ENCODE results near the gene UQCR11.

UQCR11 gene

DNA sequence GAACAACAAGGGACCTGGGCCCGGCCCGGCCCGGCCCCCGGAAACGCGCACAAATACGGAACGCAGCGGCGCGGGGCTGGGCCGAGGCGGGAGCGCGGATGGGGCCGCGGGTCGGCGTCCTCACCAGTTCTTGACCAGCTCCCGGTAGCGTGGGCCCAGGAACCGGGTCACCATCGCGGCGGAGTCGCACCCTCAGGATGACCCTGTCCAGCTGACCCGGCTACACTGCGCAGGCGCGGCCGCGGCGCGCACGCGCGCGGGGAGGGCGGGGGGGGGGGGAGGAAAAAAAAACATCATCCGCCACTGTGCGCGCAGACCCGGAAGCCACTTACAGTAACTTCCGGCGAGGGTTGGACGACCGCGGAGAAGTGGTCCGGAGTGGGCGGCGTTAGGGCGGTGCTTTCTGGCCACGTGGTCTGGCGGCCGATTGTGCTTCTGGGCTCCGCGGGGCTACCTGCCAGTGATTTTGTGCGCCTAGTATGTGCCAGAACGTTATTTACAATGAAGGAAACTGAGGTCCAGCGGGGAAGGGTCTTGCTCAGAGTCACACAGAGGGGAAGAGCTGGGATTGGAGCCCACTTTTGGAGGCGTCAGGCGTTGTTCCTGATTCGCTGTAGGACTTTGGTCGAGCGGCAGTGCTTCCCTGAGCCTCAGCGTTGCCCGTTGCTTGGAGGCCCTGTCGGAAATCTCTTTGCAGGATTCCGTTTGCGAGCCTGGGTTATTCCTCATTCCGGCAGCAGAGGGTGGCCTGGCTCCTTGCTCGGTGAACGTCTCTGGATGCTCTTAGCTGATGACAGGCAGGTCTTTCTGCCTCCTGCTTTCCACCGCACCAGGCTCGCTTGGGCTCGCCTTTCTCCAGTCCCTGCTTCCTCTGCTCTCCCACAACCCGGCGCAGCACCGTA lies at the start of gene UQCR11:
Gene UQCR11 (minus strand): TSS at position 227 of the 902 bp plus-strand sequence. CDS start 53 bp downstream, at position 174.
- Mint-ChIP-seq H3K27me3 (peaks cover 12% of the 10 kb centered on the region), H3K27ac (peak within 1 kb of the TSS; percentile 98), H3K9me3 (no peaks in the 10 kb centered on the region), H3K4me3 (peak within 1 kb of the TSS; percentile 97), H3K36me3 (ENCODE audit: low read depth) (peaks cover 41% of the 10 kb centered on the region), H3K4me1 (ENCODE audit: low read depth) (peaks cover 77% of the 10 kb centered on the region)
- intact Hi-C loops (cut with micrococcal nuclease): loop anchor here (1.0 to 5.0 kb wide), 3 partner anchors 13 to 67 kb away; partner anchors contain the start of gene MBD3

DNA sequence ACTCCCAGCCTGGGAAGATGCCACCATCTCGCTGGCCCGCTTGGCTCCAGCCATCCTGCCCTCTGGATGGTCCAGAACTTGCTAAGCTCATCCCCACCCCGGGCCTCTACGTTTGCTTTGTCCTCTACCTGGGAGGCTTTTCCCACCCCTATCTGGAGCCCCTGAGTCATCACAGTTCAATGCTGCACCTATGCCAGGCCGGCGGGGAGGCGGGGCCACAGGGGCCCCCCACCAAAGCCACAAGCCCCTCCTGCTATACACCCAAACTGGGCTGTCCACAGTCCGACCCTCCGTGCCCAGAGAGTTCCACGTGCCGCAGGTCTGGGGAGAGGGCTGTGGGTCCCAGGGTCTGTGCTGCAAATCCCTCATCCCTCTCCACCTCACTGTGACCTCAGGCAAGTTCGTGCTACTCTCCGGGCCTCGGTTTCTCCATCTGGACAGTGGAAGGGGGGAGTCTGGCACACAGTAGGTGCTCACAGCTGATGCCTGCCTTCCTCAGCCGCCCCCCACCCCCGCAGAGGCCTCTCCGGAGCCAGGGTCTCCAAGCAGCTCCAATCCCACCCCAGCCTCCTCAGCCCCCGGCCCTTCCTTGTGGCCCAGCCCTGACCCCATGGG lies 49.0 kb upstream of the UQCR11 start:
- H3K27me3 Mint-ChIP-seq: peaks cover 2% of the 10 kb centered on the region
- H3K9me3 Mint-ChIP-seq: no peaks in the 10 kb centered on the region
- peak overlapping the region; percentile 48 for H3K27ac Mint-ChIP-seq
- intact Hi-C loops (cut with micrococcal nuclease): no loop called here
- peaks cover 19% of the 10 kb centered on the region for H3K36me3 Mint-ChIP-seq (ENCODE audit: low read depth)
- peak overlapping the region; percentile 13 for H3K4me3 Mint-ChIP-seq
- H3K4me1 Mint-ChIP-seq (ENCODE audit: low read depth): peaks cover 61% of the 10 kb centered on the region

DNA sequence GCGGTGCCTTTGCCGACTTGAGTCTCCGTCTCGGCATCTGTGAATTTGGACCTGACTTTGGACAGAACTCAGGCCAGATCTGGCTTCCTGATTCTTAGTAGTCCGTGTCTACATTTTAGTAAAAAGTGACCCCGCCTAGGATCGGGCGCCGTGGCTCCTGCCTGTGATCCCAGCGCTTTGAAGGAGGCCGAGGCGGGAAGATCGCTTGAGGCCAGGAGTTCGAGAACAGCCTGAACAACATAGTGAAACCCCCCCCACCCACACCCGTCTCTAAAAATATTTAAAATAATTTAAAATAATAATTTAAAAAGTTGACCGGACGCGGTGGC lies 48.0 kb upstream of the UQCR11 start:
- peak overlapping the region; percentile 97 for H3K27ac Mint-ChIP-seq
- peak overlapping the region; percentile 75 for H3K4me3 Mint-ChIP-seq
- H3K4me1 Mint-ChIP-seq (ENCODE audit: low read depth): peaks cover 55% of the 10 kb centered on the region
- intact Hi-C loops (cut with micrococcal nuclease): loop anchor here (1.0 to 2.0 kb wide), 2 partner anchors 16 to 48 kb away; partner anchors contain the start of gene UQCR11
- no peaks in the 10 kb centered on the region for H3K9me3 Mint-ChIP-seq
- H3K36me3 Mint-ChIP-seq (ENCODE audit: low read depth): peaks cover 29% of the 10 kb centered on the region
- H3K27me3 Mint-ChIP-seq: peaks cover 2% of the 10 kb centered on the region

DNA sequence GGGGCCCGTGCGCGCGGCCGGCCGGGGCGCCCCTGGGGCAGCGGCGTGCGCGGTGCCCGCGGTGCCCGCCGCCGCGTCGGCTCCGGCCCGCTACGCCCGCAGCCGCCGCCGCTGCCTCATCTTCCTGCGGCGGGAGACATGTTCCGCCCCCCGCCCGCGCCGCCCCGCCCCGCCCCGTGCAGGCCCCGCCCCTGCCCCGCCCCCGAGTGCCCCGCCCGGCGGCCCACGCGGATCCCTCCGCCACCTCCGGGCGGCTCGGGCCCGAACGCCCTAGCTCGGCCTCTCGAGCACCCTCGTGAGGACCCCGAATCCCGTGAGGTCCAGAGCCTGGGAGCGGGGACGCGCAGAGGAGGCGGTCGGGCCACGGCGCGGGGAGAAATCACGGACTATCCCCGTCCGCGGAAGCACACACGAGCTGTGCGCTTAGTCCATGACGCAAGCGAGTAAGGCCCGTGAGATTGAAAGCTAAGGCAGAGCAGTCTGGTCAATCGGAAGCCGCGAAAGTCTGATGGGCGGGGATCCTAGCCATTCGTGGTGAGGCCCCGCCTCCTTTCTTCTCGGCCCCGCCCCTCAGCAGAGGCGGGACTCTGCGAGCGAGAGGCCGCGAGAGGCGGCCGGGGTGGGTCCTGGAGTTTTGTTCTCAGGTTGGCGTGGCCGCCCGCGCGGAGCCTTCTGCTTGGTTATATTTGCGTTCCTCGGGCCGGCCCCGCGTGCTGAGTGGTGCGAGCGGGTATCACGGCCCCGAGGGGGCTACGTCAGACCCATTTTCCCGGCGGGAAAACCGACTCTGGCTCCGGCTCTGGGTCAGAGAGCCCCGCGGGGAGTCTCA lies 47.4 kb upstream of the UQCR11 start, which contains the start of gene TCF3:
Gene TCF3 (minus strand): TSS at position 145 of the 829 bp plus-strand sequence. CDS start 2,367 bp downstream, outside the sequence.
- peaks cover 35% of the 10 kb centered on the region for H3K36me3 Mint-ChIP-seq (ENCODE audit: low read depth)
- H3K27me3 Mint-ChIP-seq: peaks cover 2% of the 10 kb centered on the region
- H3K9me3 Mint-ChIP-seq: no peaks in the 10 kb centered on the region
- peak within 1 kb of the TSS; percentile 97 for H3K27ac Mint-ChIP-seq
- peaks cover 52% of the 10 kb centered on the region for H3K4me1 Mint-ChIP-seq (ENCODE audit: low read depth)
- peak within 1 kb of the TSS; percentile 82 for H3K4me3 Mint-ChIP-seq
- intact Hi-C loops (cut with micrococcal nuclease): loop anchor here (1.0 to 2.0 kb wide), 2 partner anchors 16 to 47 kb away; partner anchors contain the start of gene UQCR11

DNA sequence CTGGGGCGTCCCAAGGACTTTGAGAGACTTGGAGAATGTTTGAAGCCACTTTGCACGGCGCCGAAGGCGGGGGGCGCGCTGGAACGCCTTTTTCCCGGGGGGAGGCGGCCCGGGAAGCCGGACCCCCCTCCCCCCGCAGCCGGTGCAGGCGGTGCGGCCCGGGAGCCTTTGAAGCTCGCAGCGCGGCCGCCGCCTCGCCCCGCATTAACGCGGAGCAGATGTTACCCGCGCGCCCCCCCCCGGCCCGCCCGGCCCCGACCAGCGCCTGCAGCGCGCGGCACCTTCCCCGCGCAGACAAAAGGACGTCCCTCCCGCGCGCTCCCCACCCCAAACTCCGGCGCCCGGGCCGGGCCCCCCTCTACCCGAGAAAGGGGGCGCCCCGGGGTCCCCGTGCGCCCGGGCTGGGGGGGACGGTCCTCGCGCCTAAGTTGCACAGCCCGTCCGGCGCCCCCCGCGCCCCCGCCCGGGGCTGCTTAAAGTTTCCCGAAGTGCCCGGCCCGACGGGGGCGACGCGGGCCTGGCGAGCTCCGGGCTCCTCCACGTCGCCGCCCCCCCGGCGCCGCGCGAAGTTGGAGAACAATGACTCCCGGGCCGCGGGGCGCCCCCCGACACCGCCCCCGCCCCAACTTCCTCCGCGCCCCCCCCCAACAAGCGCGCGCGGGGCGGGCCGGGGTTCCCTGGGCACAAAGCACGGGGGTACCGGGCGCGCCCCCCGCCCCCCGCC lies 46.5 kb upstream of the UQCR11 start:
- Mint-ChIP-seq H3K36me3 (ENCODE audit: low read depth) (peaks cover 44% of the 10 kb centered on the region), H3K4me1 (ENCODE audit: low read depth) (peaks cover 45% of the 10 kb centered on the region), H3K4me3 (peak overlapping the region; percentile 82), H3K9me3 (no peaks in the 10 kb centered on the region), H3K27ac (peak overlapping the region; percentile 64), H3K27me3 (peaks cover 2% of the 10 kb centered on the region)
- intact Hi-C loops (cut with micrococcal nuclease): loop anchor here (2.0 kb wide), 1 partner anchor 17 kb away; no protein-coding TSS in a partner anchor

DNA sequence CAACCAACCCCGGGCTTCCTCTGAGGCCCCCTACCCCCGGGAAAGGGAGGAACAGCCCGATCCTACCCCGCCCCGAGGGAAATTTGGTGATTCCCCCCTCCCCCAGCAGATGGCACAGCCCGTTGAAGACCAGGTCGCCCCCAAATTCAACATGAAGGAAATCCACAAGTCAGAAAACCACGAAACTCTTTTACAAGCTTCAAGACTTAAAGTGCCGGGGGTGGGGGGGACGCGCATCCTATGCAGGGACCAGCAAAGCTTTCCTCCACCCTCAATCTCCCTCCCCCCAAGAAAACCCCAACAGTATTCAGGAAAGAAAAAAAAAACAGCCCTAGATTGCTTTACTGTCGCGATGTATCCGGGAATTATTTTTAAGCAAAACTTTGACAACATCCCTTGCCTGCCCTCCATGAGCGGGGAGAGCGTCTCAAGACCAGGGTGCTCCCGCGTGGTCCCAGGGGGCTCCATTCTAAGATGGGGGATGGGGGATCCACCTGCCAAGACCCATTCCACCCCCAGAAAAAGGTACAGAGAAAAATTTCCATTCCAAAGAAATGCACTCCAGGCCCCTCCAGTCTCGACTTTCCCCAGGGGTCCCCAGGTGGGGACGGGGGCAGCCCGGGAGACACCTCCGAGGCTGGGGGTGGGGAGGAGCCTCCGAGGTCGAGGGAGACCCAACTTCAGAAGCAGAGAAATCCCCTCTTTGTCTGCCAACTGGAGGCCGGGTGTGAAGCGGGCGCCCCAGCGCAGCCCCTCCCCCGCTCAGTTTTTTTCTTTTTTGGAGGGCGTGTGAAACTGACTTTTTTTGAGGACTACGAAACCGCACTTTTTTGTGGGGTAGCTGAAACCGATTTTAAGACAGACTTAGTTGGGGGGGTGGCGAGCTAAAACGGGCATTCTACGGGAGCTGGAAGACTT lies 45.6 kb upstream of the UQCR11 start:
- Mint-ChIP-seq H3K4me3 (peak overlapping the region; percentile 82), H3K27me3 (peaks cover 2% of the 10 kb centered on the region), H3K36me3 (ENCODE audit: low read depth) (peaks cover 53% of the 10 kb centered on the region), H3K27ac (peak overlapping the region; percentile 64), H3K9me3 (no peaks in the 10 kb centered on the region), H3K4me1 (ENCODE audit: low read depth) (peaks cover 42% of the 10 kb centered on the region)
- intact Hi-C loops (cut with micrococcal nuclease): no loop called here

DNA sequence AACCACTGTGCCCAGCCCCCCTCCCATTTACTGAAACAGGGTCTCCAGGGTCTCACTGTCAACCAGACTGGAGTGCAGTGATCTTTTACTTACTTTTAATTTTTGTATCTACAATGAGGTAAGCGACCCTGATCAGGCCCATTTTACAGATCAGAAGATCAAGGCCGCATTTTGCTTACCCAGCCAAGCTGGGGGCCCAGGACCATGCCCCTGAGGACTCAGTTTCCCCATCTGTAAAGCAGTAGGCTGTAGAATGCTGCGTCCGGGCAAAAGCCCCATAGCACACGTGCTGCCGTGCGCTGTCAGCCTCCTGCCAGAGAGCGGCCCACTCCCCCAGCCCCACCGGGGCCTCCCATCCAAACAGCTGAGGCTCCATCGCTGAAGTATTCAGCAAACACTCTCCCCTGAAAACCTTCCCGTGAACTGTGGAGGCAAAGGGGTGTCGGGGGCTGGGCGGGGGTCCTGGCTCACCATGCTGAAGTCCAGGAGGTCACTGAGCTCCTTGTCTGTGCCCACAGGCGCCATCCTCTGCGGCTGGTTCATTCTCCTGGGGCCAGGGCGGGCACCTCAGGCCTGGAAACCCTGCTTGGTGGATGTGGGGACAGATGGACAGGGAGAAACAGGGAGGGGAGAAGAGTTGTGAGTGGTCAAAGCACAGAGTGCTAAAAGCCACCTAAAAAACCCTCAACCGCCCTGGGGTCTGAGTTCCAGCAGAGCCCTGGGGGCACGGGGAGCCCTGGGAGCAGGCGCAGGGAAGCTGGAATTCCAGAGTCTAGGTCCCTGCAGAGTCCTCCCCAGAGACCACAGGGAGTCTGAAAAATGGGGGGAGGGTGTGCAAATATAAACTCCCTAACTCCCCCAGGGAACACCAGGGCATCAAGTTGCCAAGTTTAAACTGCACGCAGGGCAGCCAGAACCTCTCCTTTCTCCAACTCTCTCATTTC lies 44.7 kb upstream of the UQCR11 start:
- H3K36me3 Mint-ChIP-seq (ENCODE audit: low read depth): peaks cover 62% of the 10 kb centered on the region
- peak overlapping the region; percentile 82 for H3K4me3 Mint-ChIP-seq
- no peaks in the 10 kb centered on the region for H3K9me3 Mint-ChIP-seq
- peak overlapping the region; percentile 64 for H3K27ac Mint-ChIP-seq
- peaks cover 2% of the 10 kb centered on the region for H3K27me3 Mint-ChIP-seq
- H3K4me1 Mint-ChIP-seq (ENCODE audit: low read depth): peaks cover 33% of the 10 kb centered on the region
- intact Hi-C loops (cut with micrococcal nuclease): no loop called here

DNA sequence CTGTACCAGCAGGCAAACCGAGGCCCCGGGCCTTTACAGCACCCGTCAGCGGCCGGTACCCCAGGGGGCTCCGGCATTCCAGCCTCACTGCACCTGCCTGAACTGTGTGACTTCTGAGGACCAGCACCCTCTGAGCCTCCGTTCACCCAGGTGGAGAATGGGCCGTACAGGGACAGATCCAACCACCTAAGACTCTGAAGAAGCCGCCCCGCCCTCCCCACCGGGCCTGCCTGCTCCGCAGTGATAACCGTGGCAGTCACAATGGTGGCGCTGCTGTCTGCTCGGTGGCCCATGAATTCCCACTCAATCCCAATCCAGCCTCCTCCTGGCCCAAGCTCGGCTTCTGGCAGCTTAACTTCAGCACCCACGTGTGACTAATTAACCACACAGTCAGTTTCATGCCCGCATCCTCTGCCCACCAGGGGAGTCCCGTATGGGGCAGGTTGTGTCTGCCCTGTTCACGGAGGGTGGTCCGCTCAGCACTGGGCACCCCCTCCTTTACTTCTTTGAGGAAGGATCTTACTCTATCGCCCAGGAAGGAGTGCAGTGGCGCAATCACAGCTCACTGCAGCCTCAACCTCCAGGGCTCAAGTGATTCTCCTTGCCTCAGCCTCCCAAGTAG lies 43.8 kb upstream of the UQCR11 start:
- Mint-ChIP-seq H3K27me3 (peaks cover 2% of the 10 kb centered on the region), H3K27ac (no peak overlapping the region), H3K9me3 (no peaks in the 10 kb centered on the region), H3K36me3 (ENCODE audit: low read depth) (peaks cover 71% of the 10 kb centered on the region), H3K4me3 (no peak overlapping the region), H3K4me1 (ENCODE audit: low read depth) (peaks cover 24% of the 10 kb centered on the region)
- intact Hi-C loops (cut with micrococcal nuclease): no loop called here

DNA sequence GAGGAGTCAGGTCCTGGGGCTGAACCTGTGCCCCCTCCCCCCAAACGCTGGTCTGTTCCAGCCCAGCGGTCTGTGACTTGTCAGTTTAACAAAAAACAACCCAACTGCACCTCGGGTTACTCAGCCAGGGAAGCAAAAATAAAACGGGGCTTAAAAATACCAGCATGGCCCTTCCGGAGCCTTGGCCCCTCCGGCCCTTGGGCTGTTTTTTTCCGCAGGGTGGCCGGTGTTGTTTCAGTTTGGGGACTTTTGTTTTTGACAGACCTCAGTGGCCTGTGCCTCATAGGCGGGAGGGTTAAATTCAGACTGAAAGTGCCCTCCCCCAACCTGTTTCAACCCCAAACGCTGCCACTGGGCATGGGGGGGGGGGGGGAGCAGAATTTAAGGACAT lies 43.2 kb upstream of the UQCR11 start:
- peaks cover 2% of the 10 kb centered on the region for H3K27me3 Mint-ChIP-seq
- H3K27ac Mint-ChIP-seq: no peak overlapping the region
- peaks cover 23% of the 10 kb centered on the region for H3K4me1 Mint-ChIP-seq (ENCODE audit: low read depth)
- H3K9me3 Mint-ChIP-seq: no peaks in the 10 kb centered on the region
- no peak overlapping the region for H3K4me3 Mint-ChIP-seq
- intact Hi-C loops (cut with micrococcal nuclease): no loop called here
- peaks cover 77% of the 10 kb centered on the region for H3K36me3 Mint-ChIP-seq (ENCODE audit: low read depth)

DNA sequence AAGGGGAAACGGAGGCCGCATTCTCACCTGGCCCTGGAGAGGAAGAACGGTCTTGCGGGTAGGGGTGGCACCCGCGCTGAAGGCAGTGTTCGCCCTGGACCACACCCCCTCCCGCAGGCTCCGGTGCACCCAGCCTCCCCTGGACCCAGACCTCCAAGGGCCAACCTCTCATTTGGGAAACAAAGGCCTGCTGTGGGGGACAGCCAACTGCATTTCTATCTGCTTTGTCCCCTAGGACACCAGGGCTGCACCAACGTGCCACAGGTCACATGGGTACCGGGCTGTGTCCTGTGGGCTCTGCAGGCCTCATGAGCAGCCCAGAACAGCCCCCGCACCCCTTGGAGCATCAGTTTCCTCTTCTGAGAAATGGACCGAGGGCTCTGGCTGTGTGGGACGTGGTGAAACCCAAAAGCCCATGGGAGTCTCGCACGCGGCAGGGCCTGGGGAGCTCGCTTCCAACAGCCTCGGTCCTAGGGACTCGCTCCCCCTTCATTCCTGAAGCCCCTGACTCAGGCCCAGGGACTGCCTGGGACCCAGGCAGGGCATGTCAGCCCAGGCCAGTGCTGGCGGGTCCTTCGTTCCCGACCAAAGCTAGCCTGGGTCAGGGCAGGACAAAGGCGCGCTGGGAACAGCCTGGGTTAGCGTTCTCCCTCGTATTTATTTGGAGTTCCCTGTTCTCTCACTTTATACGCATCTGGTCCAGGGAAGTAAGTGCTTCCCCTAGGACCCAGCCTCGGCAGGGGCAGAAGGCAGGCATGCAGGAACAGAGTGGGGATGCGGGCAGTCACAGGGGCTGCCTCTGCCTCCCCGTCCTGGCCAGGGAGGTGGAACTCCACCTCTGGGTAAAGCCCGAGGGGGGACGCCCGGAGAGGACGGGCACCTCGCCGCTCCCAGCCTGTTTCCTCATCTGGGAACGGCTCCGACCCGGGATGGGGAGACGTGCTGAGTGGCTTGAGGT lies 42.5 kb upstream of the UQCR11 start:
- no peaks in the 10 kb centered on the region for H3K9me3 Mint-ChIP-seq
- H3K27me3 Mint-ChIP-seq: peaks cover 2% of the 10 kb centered on the region
- H3K4me1 Mint-ChIP-seq (ENCODE audit: low read depth): peaks cover 23% of the 10 kb centered on the region
- no peak overlapping the region for H3K27ac Mint-ChIP-seq
- peaks cover 84% of the 10 kb centered on the region for H3K36me3 Mint-ChIP-seq (ENCODE audit: low read depth)
- no peak overlapping the region for H3K4me3 Mint-ChIP-seq
- intact Hi-C loops (cut with micrococcal nuclease): no loop called here
